Neutrophil (primary cell): ENCODE measurements around the gene IGSF9.
A peak's percentile ranks its signal among the peaks of the same experiment; 100 is the strongest.
"Not testable (repeated sequence)": the region's sequence is repeated elsewhere in the genome, so short reads cannot be mapped to it uniquely, and the experiment has no call there.

Source experiments
- H3K27ac ChIP-seq: fragments of 200-600 bp; sonication (generic); 2 replicates; pipeline ENCODE4 v1.5.1; 2016; ENCODE audit warnings: mild to moderate bottlenecking, moderate library complexity
- H3K27me3 ChIP-seq: fragments of 200-600 bp; sonication (generic); 2 replicates; pipeline ENCODE4 v1.6.0; 2016; ENCODE audit warnings: mild to moderate bottlenecking
- H3K36me3 ChIP-seq: fragments of 200-600 bp; sonication (generic); 2 replicates; pipeline ENCODE4 v1.5.1; 2017
- H3K4me1 ChIP-seq, 2 experiments: fragments of 200-600 bp in 1 of 2; sonication (generic) in 1 of 2; 1 replicate in 1 of 2; 2 replicates in 1 of 2; pipeline versions ENCODE4 v1.5.1 to v1.6.1; 2013 to 2016; ENCODE audit warnings: low read depth in 1 of 2, low read length in 1 of 2, mild to moderate bottlenecking in 1 of 2, moderate library complexity in 1 of 2; ENCODE audit not compliant: control insufficient read depth in 1 of 2, insufficient read depth in 1 of 2
- H3K4me3 ChIP-seq, 2 experiments: fragments of 200-600 bp in 1 of 2; sonication (generic) in 1 of 2; 1 replicate in 1 of 2; 2 replicates in 1 of 2; pipeline ENCODE4 v1.5.1; 2013 to 2016; ENCODE audit warnings: low read depth in 1 of 2, low read length in 1 of 2, mild to moderate bottlenecking in 1 of 2, moderate library complexity in 1 of 2
- H3K9me3 ChIP-seq: fragments of 200-600 bp; sonication (generic); 2 replicates; pipeline ENCODE4 v1.5.1; 2016
- TF ChIP-seq, protein P1 (sequence below): fragments of 200-600 bp; sonication (generic); IDR thresholded peaks from 2 replicates; pipeline ENCODE4 v1.5.1; 2016; ENCODE audit warnings: antibody characterized with exemption

IGSF9 gene

DNA sequence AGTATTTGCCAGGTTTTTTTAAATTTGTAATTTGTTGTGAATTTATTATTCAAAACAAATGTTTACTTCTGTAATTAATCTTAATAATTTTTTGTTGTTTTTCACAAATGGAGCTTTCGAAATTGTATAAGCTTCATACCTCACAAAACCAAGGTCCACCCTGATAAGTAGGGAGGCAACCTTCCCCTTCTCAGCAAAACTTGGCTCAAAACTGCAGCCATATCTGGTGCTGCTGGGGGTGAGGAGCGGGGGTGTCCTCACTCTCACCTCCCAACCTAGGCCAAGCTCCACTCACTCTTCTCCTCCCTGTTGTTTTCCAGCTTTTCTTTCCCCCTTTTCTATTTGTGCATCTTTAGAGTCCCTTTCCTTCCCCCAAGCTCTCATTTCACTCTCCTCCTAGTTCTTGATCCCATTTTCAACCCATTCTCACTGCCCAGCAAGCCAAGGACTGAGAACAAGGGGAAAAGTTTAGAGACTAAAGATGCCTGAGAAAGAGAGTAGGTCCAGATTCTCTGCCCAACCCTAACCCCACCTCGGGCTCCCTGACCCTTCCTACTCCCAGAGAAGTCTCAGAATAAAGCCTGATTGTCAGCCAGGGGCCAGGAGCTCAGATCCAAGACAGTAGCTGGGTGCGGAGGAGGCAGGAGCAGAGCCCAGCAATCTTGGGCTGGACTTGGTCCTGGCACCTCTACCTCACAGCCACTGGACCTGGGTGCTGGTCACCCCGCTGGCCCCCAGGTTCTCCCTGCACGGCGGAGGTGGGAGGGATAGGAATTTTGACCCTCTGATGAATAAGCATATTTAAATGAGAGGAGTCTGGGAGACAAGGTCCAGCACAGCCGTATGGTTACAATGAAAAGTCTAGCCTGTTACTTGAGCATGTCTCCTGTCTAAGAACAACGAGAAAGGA, 37.1 kb downstream of the IGSF9 start:
- H3K4me3 ChIP-seq, result no peak overlapping the region
- no peaks in the 10 kb centered on the region for H3K27me3 ChIP-seq
- H3K27ac ChIP-seq, result peak overlapping the region; percentile 39
- peaks cover 42 to 45% of the 10 kb centered on the region in 2 experiments for H3K4me1 ChIP-seq
- H3K9me3 ChIP-seq, result no peaks in the 10 kb centered on the region
- TF ChIP-seq, protein P1, sequence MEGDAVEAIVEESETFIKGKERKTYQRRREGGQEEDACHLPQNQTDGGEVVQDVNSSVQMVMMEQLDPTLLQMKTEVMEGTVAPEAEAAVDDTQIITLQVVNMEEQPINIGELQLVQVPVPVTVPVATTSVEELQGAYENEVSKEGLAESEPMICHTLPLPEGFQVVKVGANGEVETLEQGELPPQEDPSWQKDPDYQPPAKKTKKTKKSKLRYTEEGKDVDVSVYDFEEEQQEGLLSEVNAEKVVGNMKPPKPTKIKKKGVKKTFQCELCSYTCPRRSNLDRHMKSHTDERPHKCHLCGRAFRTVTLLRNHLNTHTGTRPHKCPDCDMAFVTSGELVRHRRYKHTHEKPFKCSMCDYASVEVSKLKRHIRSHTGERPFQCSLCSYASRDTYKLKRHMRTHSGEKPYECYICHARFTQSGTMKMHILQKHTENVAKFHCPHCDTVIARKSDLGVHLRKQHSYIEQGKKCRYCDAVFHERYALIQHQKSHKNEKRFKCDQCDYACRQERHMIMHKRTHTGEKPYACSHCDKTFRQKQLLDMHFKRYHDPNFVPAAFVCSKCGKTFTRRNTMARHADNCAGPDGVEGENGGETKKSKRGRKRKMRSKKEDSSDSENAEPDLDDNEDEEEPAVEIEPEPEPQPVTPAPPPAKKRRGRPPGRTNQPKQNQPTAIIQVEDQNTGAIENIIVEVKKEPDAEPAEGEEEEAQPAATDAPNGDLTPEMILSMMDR, result no peak
- no peaks in the 10 kb centered on the region for H3K36me3 ChIP-seq

DNA sequence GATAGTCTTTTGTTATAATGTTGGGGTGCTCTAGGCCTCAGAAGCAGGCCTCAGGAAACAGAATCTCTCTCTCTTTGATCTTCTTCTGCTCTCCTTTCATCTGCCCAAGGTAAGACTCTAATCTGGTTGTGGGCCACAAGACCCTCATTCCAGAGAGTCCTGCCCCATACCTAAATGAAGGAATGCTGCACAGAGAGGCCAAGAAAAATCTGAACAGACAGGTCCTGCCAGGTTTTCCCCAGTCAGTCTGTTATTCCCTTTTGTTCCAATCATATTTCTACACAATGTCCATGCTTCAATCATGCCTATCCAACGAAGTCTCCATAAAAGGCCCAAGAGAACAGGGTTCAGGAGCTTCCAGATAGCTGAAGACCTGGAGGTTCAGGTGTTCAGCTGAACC, 38.5 kb downstream of the IGSF9 start:
- Histone ChIP-seq H3K27ac (peak overlapping the region; percentile 39), H3K36me3 (no peaks in the 10 kb centered on the region), H3K4me3 (no peak overlapping the region), H3K27me3 (no peaks in the 10 kb centered on the region), H3K4me1 (peaks cover 46 to 48% of the 10 kb centered on the region in 2 experiments), H3K9me3 (no peaks in the 10 kb centered on the region)
- TF ChIP-seq, protein P1, result no peak

DNA sequence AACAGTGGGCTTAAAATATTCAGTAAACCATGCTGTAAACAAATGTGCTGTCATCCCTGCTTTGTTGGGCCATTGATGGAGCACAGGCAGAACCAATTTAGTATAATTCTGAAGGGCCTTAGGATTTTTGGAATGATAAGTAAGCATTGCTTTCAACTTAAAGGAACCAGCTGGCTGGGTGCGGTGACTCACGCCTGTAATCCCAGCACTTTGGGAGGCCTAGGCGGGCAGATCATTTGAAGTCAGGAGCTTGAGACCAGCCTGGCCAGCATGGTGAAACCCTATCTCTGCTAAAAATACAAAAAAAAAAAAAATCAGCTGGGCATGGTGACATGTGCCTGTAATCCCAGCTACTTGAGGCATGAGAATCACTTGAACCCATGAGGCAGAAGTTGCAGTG, 41.4 kb downstream of the IGSF9 start:
- not testable (repeated sequence) for H3K4me3 ChIP-seq, H3K36me3 ChIP-seq, H3K9me3 ChIP-seq, H3K27me3 ChIP-seq
- Histone ChIP-seq H3K4me1 (peaks cover 43 to 45% of the 10 kb centered on the region in 2 experiments), H3K27ac (peak overlapping the region; percentile 83)

DNA sequence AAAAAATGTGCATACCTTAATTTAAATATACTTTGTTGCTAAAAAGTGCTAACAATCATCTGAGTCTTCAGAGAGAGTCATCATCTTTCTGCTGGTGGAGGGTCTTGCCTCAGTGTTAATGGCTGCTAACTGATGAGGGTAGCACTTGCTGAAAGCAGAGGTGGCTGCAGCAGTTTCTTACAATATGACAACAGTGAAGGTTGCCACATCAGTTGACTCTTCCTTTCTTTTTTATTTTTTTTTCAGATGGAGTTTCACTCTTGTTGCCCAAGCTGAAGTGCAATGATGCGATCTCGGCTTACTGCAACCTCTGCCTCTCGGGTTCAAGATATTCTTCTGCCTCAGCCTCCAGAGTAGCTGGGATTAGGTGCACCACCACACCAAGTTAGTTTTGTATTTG, 42.9 kb downstream of the IGSF9 start:
- peaks cover 56 to 58% of the 10 kb centered on the region in 2 experiments for H3K4me1 ChIP-seq
- H3K4me3 ChIP-seq, result peak overlapping the region in 1 of 2 experiments; percentile 1
- peak overlapping the region; percentile 83 for H3K27ac ChIP-seq
- H3K27me3 ChIP-seq, result no peaks in the 10 kb centered on the region
- H3K9me3 ChIP-seq, result no peaks in the 10 kb centered on the region
- no peaks in the 10 kb centered on the region for H3K36me3 ChIP-seq
- TF ChIP-seq, protein P1, result no peak

DNA sequence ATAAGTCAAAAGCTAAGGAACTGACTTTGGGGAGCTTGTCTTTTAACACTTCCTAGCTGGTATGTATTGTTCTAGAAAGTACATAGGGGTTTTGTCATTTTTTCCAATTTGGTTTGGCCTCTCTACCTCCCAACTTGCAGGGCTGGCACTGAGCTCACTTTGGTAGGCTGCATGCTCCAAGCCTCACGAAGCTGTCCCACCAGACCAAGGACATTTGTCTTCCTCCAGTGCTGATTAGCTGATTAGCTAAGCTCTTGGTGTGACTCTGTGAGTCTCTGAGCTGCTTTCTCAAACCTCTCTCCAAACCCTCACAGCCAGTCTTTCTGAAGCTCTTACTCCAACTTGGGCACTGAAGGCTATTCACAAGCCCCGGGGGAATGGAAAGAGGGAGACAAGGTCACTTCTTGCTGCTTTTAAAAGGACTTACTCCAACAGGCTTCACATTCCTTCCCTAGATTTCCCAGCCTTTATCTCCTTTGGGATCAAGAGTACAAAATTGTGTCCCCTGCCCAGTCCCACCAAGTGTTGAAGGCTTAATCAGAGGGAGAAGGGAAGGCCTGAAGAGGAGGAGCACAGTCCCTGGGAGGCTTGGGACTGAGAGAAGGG, 44.6 kb downstream of the IGSF9 start:
- H3K27me3 ChIP-seq, result no peaks in the 10 kb centered on the region
- TF ChIP-seq, protein P1, result no peak
- peaks cover 71 to 75% of the 10 kb centered on the region in 2 experiments for H3K4me1 ChIP-seq
- peak overlapping the region in 1 of 2 experiments; percentile 7 for H3K4me3 ChIP-seq
- H3K36me3 ChIP-seq, result no peaks in the 10 kb centered on the region
- H3K9me3 ChIP-seq, result no peaks in the 10 kb centered on the region
- peak overlapping the region; percentile 83 for H3K27ac ChIP-seq
